ENCODE data around the gene YBEY.

The YBEY gene

DNA sequence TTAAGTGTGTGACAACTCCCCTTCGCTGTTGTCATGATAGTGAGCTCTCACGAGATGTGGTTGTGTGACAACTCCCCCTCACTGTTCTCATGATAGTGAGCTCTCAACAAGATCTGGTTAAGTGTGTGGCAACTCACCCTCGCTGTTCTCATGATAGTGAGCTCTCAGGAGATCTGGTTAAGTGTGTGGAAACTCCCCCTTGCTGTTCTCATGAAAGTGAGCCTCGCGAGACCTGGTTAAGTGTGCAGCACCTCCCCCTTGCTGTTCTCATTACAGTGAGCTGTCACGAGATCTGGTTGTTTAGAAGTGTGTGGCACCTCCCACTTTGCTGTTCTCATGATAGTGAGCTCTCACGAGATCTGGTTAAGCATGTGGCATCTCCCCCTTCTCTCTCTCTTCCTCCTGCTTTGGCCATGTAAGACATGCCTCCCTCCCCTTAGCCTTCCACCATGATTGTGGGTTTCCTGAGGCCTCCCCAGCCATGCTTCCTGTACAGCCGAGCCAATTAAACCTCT, 32.5 kb upstream of the YBEY start:
- CTCF ChIA-PET, result interaction anchor here (0.9 to 1.6 kb wide), 2 partner anchors 9 to 100 kb away, joined by 3 to 4 read pairs; no protein-coding TSS in a partner anchor
- POLR2A ChIA-PET, result interaction anchor here (1.1 to 1.5 kb wide), 2 partner anchors 10 to 19 kb away, joined by 3 to 4 read pairs; no protein-coding TSS in a partner anchor
- Histone ChIP-seq H3K4me1 (ENCODE audit: control insufficient read depth, insufficient read depth, low read length) (no peaks in the 10 kb centered on the region), H3K36me3 (ENCODE audit: control insufficient read depth in 2 of 2, insufficient read depth in 1 of 2, low read length in 2 of 2) (peaks cover 65 to 95% of the 10 kb centered on the region in 2 experiments), H3K9me3 (ENCODE audit: control insufficient read depth, insufficient read depth, low read depth, low read length) (no peaks in the 10 kb centered on the region), H3K4me3 (ENCODE audit: low read depth, low read length) (no peak overlapping the region), H3K27ac (ENCODE audit: extremely low read depth, low read depth, low read length) (no peak overlapping the region)
- TF ChIP-seq, protein P1, sequence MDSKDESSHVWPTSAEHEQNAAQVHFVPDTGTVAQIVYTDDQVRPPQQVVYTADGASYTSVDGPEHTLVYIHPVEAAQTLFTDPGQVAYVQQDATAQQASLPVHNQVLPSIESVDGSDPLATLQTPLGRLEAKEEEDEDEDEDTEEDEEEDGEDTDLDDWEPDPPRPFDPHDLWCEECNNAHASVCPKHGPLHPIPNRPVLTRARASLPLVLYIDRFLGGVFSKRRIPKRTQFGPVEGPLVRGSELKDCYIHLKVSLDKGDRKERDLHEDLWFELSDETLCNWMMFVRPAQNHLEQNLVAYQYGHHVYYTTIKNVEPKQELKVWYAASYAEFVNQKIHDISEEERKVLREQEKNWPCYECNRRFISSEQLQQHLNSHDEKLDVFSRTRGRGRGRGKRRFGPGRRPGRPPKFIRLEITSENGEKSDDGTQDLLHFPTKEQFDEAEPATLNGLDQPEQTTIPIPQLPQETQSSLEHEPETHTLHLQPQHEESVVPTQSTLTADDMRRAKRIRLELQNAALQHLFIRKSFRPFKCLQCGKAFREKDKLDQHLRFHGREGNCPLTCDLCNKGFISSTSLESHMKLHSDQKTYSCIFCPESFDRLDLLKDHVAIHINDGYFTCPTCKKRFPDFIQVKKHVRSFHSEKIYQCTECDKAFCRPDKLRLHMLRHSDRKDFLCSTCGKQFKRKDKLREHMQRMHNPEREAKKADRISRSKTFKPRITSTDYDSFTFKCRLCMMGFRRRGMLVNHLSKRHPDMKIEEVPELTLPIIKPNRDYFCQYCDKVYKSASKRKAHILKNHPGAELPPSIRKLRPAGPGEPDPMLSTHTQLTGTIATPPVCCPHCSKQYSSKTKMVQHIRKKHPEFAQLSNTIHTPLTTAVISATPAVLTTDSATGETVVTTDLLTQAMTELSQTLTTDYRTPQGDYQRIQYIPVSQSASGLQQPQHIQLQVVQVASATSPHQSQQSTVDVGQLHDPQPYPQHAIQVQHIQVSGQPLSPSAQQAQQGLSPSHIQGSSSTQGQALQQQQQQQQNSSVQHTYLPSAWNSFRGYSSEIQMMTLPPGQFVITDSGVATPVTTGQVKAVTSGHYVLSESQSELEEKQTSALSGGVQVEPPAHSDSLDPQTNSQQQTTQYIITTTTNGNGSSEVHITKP (tag by site-specific recombination; IDR thresholded peaks at IDR 0.05), result no peak
- peak; percentile 72 for TF ChIP-seq SP7 (tag by site-specific recombination; IDR thresholded peaks at IDR 0.05)
- no peak for TF ChIP-seq ZNF394 (tag by site-specific recombination; IDR thresholded peaks at IDR 0.05; ENCODE audit: borderline replicate concordance)
- no peak for TF ChIP-seq ZBTB44 (tag by site-specific recombination; IDR thresholded peaks at IDR 0.05)
- TF ChIP-seq ZNF48 (tag by site-specific recombination; IDR thresholded peaks at IDR 0.05), result no peak
- no peak for TF ChIP-seq MZF1 (tag by site-specific recombination; IDR thresholded peaks at IDR 0.05; ENCODE audit: borderline replicate concordance)
- TF ChIP-seq ZNF777 (tag by site-specific recombination; IDR thresholded peaks at IDR 0.05; ENCODE audit: borderline replicate concordance), result no peak
- no peak for TF ChIP-seq KLF17 (tag by site-specific recombination; IDR thresholded peaks at IDR 0.05)
- TF ChIP-seq, protein P2, sequence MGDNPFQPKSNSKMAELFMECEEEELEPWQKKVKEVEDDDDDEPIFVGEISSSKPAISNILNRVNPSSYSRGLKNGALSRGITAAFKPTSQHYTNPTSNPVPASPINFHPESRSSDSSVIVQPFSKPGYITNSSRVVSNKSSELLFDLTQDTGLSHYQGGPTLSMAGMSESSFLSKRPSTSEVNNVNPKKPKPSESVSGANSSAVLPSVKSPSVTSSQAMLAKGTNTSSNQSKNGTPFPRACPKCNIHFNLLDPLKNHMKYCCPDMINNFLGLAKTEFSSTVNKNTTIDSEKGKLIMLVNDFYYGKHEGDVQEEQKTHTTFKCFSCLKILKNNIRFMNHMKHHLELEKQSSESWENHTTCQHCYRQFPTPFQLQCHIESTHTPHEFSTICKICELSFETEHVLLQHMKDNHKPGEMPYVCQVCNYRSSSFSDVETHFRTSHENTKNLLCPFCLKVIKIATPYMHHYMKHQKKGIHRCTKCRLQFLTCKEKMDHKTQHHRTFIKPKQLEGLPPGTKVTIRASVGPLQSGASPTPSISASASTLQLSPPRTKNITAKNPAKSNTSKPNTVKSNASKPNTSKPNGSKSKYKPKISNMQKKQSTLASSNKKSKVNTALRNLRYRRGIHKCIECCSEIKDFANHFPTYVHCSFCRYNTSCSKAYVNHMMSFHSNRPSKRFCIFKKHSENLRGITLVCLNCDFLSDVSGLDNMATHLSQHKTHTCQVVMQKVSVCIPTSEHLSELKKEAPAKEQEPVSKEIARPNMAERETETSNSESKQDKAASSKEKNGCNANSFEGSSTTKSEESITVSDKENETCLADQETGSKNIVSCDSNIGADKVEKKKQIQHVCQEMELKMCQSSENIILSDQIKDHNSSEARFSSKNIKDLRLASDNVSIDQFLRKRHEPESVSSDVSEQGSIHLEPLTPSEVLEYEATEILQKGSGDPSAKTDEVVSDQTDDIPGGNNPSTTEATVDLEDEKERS (tag by site-specific recombination; IDR thresholded peaks at IDR 0.05), result no peak
- TF ChIP-seq ZNF501 (tag by site-specific recombination; IDR thresholded peaks at IDR 0.05), result no peak
- TF ChIP-seq ZNF561 (tag by site-specific recombination; IDR thresholded peaks at IDR 0.05; ENCODE audit: borderline replicate concordance), result no peak
- TF ChIP-seq, protein P3, sequence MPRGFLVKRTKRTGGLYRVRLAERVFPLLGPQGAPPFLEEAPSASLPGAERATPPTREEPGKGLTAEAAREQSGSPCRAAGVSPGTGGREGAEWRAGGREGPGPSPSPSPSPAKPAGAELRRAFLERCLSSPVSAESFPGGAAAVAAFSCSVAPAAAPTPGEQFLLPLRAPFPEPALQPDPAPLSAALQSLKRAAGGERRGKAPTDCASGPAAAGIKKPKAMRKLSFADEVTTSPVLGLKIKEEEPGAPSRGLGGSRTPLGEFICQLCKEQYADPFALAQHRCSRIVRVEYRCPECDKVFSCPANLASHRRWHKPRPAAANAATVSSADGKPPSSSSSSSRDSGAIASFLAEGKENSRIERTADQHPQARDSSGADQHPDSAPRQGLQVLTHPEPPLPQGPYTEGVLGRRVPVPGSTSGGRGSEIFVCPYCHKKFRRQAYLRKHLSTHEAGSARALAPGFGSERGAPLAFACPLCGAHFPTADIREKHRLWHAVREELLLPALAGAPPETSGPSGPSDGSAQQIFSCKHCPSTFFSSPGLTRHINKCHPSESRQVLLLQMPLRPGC (tag by site-specific recombination; IDR thresholded peaks at IDR 0.05), result 0 out of 2 replicates have a peak, but pooled peaks have one; percentile 31
- no peak for TF ChIP-seq ZNF138 (tag by site-specific recombination; IDR thresholded peaks at IDR 0.05; ENCODE audit: borderline replicate concordance)
- no peak for TF ChIP-seq ZNF266 (tag by site-specific recombination; IDR thresholded peaks at IDR 0.05; ENCODE audit: low read depth)
- TF ChIP-seq ZNF202 (tag by site-specific recombination; IDR thresholded peaks at IDR 0.05; ENCODE audit: borderline replicate concordance), result no peak
- peak; percentile 77 for TF ChIP-seq WT1 (tag by site-specific recombination; IDR thresholded peaks at IDR 0.05)
- no peak for TF ChIP-seq ZNF76 (tag by site-specific recombination; IDR thresholded peaks at IDR 0.05; ENCODE audit: borderline replicate concordance, low read depth)
- TF ChIP-seq ZNF280C (tag by site-specific recombination; IDR thresholded peaks at IDR 0.05), result no peak
- no peak for TF ChIP-seq ZNF843 (tag by site-specific recombination; IDR thresholded peaks at IDR 0.05)
- TF ChIP-seq CTCF (tag by site-specific recombination; IDR thresholded peaks at IDR 0.05), result no peak
- TF ChIP-seq ZNF555 (tag by site-specific recombination; conservative IDR thresholded peaks at IDR 0.05), result no peak
